ENCODE measurements around the gene ERCC2.

Gene ERCC2

GRCh38 chr19:45400192-45400591, 29.8 kb upstream of the ERCC2 start:
- no peak for DNase-seq

GRCh38 chr19:45395821-45396617, 25.6 kb upstream of the ERCC2 start:
- DNase-seq, result no peak

- no peak for DNase-seq
Measured at GRCh38 chr19:45391871-45392665, 21.7 kb upstream of the ERCC2 start.

- no peak for DNase-seq
Measured at GRCh38 chr19:45391346-45391745, 21.0 kb upstream of the ERCC2 start.

GRCh38 chr19:45385392-45386221, 15.2 kb upstream of the ERCC2 start:
- no peak for DNase-seq

- DNase-seq, result no peak
Measured at GRCh38 chr19:45382426-45382825, 12.1 kb upstream of the ERCC2 start.

- no peak for DNase-seq
Measured at GRCh38 chr19:45380107-45380506, 9.7 kb upstream of the ERCC2 start.

- DNase-seq, result no peak
Measured at GRCh38 chr19:45376045-45376724, 5.8 kb upstream of the ERCC2 start.

GRCh38 chr19:45368737-45369340, 1.5 kb downstream of the ERCC2 start:
- DNase-seq, result no peak

GRCh38 chr19:45368127-45368526, 2.2 kb downstream of the ERCC2 start:
- DNase-seq, result no peak

- DNase-seq, result no peak
Measured at GRCh38 chr19:45364696-45365095, 5.7 kb downstream of the ERCC2 start.

- no peak for DNase-seq
Measured at GRCh38 chr19:45363861-45364459, 6.4 kb downstream of the ERCC2 start.

GRCh38 chr19:45362291-45362690, 8.1 kb downstream of the ERCC2 start:
- DNase-seq, result no peak

- DNase-seq, result no peak
Measured at GRCh38 chr19:45361608-45362007, 8.8 kb downstream of the ERCC2 start.

GRCh38 chr19:45358213-45358792, 12.1 kb downstream of the ERCC2 start:
- DNase-seq, result no peak

- DNase-seq, result no peak
Measured at GRCh38 chr19:45357445-45357783, 13.0 kb downstream of the ERCC2 start.

GRCh38 chr19:45356760-45357444, 13.5 kb downstream of the ERCC2 start:
- DNase-seq, result no peak

- no peak for DNase-seq
Measured at GRCh38 chr19:45355910-45356309, 14.5 kb downstream of the ERCC2 start.

GRCh38 chr19:45355402-45355801, 15.0 kb downstream of the ERCC2 start:
- no peak for DNase-seq

- DNase-seq, result no peak
Measured at GRCh38 chr19:45354241-45354842, 16.0 kb downstream of the ERCC2 start.

Data from stimulated activated CD4-positive, alpha-beta T cell treated with anti-CD3 and anti-CD28 coated beads, Interleukin-12 subunit alpha, Interleukin-12 subunit beta, amount 100 ng/mL, for 4 hours (primary cell).